Raji (cell line): ENCODE results near the gene PHACTR4.
A peak's percentile ranks its signal among the peaks of the same experiment; 100 is the strongest.

ENCODE experiments used
- POLR2A ChIP-seq: IDR thresholded peaks from 2 replicates; pipeline ENCODE4 v1.6.1; 2011; ENCODE audit warnings: low read depth, low read length, control low read depth; ENCODE audit not compliant: insufficient read depth

PHACTR4 gene

GRCh38 chr1:28369371-28370238 is at the start of gene PHACTR4:
Gene PHACTR4 (plus strand): TSS chr1:28369740. CDS start chr1:28407448, 37,708 bp downstream.
- TF ChIP-seq POLR2A: peak; percentile 92

- no peak for TF ChIP-seq POLR2A
Measured at GRCh38 chr1:28322194-28322593, 47.3 kb upstream of the PHACTR4 start.

- no peak for TF ChIP-seq POLR2A
Measured at GRCh38 chr1:28323720-28324119, 45.8 kb upstream of the PHACTR4 start.

- no peak for TF ChIP-seq POLR2A
Measured at GRCh38 chr1:28326515-28326914, 43.0 kb upstream of the PHACTR4 start.

GRCh38 chr1:28326984-28327383 is 42.6 kb upstream of the PHACTR4 start:
- no peak for TF ChIP-seq POLR2A

GRCh38 chr1:28328228-28328648 is 41.3 kb upstream of the PHACTR4 start:
- TF ChIP-seq POLR2A: no peak

GRCh38 chr1:28329395-28330153 is 40.0 kb upstream of the PHACTR4 start:
- TF ChIP-seq POLR2A: no peak

GRCh38 chr1:28338897-28339296 is 30.6 kb upstream of the PHACTR4 start:
- no peak for TF ChIP-seq POLR2A

- TF ChIP-seq POLR2A: no peak
Measured at GRCh38 chr1:28339551-28339950, 30.0 kb upstream of the PHACTR4 start.

- TF ChIP-seq POLR2A: no peak
Measured at GRCh38 chr1:28340221-28340974, 29.1 kb upstream of the PHACTR4 start.

GRCh38 chr1:28341591-28341990 is 27.9 kb upstream of the PHACTR4 start:
- TF ChIP-seq POLR2A: no peak

GRCh38 chr1:28343405-28343804 is 26.1 kb upstream of the PHACTR4 start:
- no peak for TF ChIP-seq POLR2A

- no peak for TF ChIP-seq POLR2A
Measured at GRCh38 chr1:28354121-28354520, 15.4 kb upstream of the PHACTR4 start.

GRCh38 chr1:28358716-28359115 is 10.8 kb upstream of the PHACTR4 start:
- TF ChIP-seq POLR2A: no peak

GRCh38 chr1:28359592-28360239 is 9.8 kb upstream of the PHACTR4 start:
- TF ChIP-seq POLR2A: no peak
